Keratinocyte (primary cell): ENCODE data around the gene CCNYL1.

Source experiments
- CTCF ChIP-seq, 3 experiments: IDR thresholded peaks in 1 of 3; conservative IDR thresholded peaks in 1 of 3; optimal IDR thresholded peaks in 1 of 3; 2 replicates in 2 of 3; 3 replicates in 1 of 3; pipeline versions ENCODE3 to v1.5.1; 2011; ENCODE audit warnings: low read length in 3 of 3, mild to moderate bottlenecking in 3 of 3, moderate library complexity in 2 of 3, control low read depth in 1 of 3, inconsistent platforms in 1 of 3; ENCODE audit not compliant: insufficient read depth in 2 of 3; ENCODE audit errors: extremely low read depth in 1 of 3
- EZH2 ChIP-seq: IDR thresholded peaks from one replicate; pipeline ENCODE4 v1.6.1; 2012; ENCODE audit warnings: inconsistent platforms, mild to moderate bottlenecking, low read length, moderate library complexity

GRCh38 chr2:207777124-207777523 is 65.7 kb downstream of the CCNYL1 start:
- TF ChIP-seq CTCF (optimal IDR thresholded peaks at IDR 0.05 in 1 of 3, IDR thresholded peaks at IDR 0.05 in 1 of 3, conservative IDR thresholded peaks at IDR 0.05 in 1 of 3; ENCODE audit: extremely low read depth in 1 of 3, insufficient read depth in 2 of 3, low read length in 3 of 3) (no peak), EZH2 (no peak)
